NCI-H1436 (cell line): ENCODE results near the gene GHITM.

Experiments
- DNase-seq: peaks from one replicate; lab custom pipeline; 2025; lab: John Stamatoyannopoulos, UW

GHITM gene

DNA sequence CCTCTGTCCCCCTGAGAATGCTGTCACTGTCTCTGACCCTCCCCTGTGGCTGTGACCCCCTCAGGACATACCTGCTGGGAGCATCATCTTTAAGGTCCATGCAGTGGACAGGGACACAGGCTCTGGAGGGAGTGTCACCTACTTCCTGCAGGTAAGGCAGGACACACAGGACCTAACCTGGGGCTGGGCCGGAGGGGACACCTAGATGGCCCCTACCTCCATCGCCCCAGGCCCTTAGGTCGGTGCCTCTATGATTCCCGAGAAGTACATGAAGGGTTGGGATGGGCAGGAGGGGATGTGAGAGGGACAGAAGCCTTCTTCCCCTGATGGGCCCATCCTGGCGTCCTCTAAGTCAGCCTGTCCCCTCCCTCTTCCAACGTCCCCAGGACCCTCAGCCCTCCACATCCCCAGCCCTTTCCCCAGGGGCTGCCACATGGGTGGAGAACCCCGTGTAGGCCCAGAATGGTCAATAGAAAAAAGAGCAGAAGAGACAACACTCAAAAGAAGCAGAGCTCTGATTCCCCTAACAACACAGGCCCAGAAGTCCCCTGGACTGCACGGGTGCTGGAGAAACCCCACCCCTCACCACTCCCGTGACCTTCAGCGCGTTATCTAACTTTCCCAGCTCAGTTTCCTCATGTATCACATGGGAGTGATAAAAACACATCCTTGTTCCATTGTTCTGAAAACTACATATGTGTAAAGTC lies 61.4 kb downstream of the GHITM start:
- DNase-seq: no peak

DNA sequence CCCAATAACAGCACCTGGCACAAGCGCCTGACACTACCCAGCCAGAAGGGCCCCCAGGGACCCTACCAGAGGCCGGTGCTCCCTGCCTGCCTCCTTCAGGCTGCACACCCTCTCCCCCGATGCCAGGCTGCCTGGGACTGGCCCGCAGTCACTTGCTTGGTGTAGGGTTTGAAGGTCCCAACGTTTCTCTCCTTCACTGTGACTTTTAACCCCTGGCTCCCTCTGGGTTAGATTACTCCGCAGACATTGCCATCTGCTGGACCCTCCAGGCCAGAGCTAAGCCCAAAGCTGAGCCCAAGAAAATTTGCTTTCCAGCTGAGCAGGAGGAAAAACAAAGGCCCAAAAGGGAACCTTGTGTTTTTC lies 61.9 kb downstream of the GHITM start:
- DNase-seq: no peak

GRCh38 chr10:84201682-84202081 lies 62.4 kb downstream of the GHITM start:
- DNase-seq: no peak

GRCh38 chr10:84202349-84202748 lies 63.0 kb downstream of the GHITM start:
- no peak for DNase-seq
